HG02642 (cell line): ENCODE measurements around the gene EDN2.

ENCODE experiments used
- ATAC-seq: cut with Tn5 transposase; IDR thresholded peaks from one replicate; pipeline ENCODE4 v1.9.1; 2021; ENCODE audit warnings: mild to moderate bottlenecking; ENCODE audit not compliant: unreplicated experiment, poor library complexity

The EDN2 gene

DNA sequence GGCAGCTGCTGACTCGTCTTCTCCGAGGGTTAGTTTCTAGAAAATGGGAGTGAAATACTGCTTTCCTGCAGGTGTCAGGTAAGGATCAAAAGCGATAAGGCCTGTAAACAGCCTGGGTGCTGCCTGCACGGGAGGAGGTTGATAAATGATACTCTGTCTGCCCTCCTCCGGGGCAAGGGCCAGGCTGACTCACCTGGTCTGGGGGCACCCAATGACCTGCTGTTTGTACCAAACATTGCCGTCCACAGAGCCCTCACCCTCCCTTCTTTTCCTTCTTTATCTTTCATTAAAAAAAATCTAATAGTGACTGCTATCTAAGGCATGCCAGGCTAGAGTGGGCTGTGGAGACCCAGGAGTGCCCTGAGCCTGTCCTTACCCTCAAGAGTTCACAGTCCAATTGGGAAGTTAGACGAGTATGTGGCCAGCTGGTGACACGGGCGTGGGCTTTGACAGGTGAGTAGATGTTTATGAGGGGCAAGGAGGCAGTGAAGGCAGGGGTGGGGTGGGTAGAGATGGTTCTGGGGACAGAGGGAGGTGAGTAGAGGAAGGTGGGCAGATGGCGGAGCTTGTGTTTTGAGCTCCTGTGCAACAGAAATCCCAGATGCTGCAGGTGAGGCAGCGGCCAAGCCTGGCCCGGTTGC, 16.2 kb downstream of the EDN2 start:
- no peak for ATAC-seq

DNA sequence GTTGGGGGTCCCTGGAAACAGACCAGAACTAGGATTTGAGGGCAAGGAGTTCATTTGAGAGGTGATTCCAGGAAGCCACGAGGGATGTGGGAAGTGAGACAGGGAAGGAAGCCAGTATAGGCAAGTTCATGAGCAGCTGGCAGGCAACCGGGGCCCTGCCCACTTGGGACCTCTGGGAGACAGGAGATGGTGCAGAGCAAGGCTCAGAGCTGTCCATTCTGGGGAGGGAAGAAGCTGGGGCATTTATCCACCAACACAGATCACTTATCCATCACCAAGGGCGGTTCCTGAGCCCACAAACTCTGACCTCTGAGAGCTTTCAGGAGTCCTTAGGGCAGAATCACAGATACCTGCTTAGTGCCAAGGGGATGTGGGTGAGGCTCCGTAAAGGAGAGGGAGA, 16.8 kb downstream of the EDN2 start:
- ATAC-seq = no peak

DNA sequence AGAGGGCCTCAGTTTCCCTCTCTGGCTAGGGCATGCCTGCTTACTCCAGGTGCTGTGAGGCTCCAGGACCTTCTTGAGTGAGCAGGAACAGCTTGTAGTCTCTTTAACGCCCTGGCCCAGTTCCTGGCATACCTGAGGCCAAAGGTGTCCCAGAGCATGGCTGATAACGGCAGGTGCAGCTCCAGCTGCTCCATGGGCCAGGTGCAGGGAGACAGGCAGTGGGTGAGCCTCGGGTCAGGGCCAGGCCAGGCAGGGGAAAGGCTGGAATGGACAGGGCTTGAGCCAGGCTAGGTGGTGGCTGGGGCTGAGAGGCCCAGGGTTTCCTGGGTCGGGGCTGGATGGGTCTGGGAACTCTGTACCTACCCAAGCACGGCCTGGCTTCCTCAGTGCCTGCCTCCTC, 18.3 kb downstream of the EDN2 start:
- no peak for ATAC-seq

DNA sequence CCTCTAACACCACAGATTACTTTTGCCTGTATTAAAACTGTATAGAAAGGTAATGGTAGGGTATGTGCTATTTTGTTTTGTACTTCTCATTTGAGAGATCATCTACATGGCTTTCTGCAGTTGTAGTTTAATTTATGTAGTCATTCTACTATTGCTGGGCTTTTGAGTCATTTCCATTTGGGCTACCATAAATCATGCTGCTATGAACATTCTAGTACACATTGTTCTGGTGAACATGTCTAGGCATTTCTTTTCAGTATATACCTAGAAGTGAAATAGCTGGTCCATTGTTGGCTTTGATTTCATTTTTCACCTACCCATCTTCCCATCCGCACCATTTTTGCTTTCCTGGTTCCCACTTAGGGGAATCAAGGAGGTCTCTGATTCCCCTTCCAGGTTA, 18.7 kb downstream of the EDN2 start:
- ATAC-seq = no peak

DNA sequence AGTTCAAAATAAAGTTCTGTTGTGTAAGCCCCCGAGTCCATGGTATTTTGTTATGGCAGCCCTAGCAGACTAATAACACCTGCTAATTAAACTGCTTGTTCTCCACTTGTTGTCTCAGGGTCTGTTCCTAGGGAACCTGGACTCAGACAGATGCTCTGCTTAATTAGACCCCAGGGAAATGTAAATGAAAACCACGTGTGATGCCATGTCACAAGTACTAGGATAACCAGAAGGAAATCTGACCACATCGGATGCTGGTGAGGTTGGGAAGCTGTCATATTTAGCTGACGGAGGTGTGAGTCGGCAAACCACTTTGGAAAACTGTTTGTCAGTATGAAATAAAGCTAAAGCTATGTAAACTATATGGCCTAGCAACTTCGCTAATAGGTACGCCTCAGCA, 19.6 kb downstream of the EDN2 start:
- no peak for ATAC-seq

DNA sequence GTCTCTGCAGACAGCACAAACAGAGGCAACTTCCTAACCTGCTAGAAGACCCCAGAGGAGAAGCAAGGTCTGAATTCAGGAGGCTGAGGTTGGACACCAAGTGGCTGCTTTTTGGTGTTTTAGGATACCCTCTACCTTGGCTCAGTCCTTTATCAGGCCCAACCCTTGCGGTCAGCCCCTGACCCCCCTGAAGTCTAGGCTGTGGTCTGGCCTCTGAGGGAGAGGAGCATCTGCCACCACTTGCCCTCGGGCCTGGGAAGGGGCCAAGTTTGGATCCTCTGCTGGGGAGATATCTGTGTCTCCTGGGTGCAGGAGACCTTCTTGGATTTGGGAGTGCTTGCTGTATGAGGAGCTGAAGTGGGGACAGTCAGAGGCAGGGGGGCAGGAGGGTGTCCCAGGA, 21.0 kb downstream of the EDN2 start:
- ATAC-seq = no peak

DNA sequence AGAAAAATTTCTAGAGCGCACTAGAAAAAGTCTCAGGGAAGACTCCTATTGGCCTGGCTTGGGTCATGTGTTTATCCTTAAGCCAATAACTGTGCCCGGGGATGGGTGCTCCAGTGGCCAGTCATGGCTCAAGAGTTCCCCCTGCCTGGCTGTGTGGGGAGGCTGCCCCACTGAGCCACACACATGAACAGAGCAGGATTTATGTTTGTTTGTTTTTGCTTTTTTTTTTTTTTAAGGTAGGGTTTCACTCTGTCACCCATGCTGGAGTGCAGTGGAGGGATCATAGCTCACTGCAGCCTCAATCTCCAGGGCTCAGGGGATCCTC, 21.8 kb downstream of the EDN2 start:
- ATAC-seq = no peak

DNA sequence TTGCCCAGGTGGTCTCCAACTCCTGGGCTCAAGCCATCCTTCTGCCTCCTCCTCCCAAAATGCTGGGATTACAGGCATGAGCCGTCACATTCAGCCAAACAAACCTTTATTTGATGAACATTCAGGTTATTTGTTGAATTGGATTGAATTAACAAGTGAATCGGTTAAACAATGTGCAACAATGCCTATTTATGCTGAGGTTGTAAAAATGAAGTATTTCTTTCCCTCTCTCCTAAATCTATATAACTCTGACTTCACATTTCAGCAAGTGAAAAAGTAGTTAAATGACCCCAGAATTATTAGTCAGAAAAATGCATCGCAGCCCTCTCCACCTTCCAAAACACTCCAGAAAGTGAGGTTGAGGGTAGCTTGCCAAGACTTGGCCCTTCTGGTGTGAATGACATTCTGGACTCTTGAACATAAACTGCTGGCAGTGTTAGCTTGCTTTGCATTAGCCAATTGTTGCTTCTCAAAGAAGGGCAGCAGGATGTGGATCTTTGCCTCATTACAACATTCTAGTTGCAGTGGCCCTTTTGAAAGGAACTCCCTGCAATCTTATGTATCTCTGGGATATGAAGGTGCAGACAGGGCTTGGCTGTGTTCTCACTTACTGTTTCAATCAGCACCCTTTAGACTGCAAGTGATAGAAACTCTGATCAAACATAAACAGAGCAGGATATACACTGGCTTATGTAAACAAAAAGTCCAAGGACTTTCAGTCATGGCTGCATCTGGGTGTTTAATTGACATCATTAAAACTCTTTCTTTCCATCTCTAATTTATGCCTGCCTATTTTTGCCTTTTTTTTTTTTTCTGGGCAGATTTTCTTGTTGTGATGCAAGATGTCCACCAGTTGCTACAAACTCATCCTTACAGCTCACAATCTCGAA, 22.4 kb downstream of the EDN2 start:
- no peak for ATAC-seq

DNA sequence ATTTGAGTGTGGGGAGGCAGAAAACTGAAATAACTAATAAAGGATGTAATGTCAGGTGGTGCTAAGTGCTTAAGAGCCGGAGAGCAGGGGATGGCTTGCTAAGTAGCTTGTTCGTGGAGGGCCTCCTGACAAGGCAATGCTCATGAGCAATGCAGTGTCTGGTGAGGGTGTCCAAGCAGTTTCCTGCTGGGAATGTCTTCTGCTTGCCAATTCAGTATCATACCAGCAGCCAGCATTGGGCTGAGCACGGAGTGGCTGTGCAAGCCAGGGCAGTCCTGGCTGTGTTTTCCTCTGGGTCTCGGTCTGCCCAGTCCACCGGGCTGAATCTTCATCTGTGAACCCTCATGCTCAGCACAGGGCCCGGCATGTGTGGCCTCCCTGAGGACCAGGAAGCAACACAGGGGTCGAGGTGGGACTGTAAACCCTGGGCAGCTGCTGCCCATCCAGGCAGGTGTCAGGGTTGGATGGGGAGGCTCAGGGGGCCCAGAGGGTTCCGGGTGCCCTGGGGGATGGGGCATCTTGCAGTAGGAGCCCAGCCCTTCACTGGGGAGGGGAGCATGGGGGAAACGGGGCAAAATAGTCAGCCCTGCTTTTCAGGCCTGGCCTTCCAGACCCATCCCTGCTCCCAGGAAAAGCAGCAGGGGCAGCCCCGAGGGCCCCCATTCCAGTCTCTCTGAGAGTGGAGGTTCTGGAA, 27.5 kb downstream of the EDN2 start:
- no peak for ATAC-seq

DNA sequence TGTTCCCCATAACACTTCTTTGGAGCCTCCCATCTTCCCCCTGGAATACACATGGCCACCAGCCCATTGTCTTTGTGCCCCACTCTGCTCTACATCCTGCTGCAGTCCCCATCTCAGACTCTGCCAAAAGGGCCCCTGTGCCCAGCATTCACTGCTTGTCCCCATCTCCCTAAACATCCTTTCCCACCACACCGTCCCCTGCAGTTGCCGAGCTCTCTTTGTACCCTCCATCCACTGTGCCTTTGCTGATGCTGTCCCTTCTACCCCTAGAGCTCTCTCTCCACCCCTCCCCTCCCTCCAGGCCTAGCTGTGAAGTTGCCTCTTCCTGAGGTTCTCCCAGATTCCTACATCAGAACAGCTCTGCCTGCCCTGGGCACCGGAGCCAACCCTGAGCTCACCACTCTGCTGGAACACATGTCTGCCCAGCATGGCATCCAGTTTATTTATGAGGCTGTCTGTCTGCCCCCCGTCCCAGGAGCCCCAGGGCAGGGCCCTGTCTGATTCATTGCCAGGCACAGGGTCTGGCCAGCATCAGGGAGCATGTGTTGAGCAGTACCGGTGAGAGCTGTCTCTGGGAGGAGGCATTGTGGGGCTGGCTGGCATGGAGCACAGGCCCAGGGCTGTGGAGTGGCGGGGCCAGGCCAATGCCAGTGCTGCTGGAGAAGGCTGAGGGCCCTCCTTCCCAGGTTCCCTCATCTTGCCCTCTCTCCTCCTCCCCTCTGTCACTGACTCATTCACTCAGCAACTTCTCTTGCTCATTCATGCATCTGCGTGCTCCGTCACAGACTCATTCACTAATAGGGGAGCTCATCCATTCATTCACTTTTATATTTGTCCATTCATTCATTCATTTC, 28.8 kb downstream of the EDN2 start:
- ATAC-seq = no peak

DNA sequence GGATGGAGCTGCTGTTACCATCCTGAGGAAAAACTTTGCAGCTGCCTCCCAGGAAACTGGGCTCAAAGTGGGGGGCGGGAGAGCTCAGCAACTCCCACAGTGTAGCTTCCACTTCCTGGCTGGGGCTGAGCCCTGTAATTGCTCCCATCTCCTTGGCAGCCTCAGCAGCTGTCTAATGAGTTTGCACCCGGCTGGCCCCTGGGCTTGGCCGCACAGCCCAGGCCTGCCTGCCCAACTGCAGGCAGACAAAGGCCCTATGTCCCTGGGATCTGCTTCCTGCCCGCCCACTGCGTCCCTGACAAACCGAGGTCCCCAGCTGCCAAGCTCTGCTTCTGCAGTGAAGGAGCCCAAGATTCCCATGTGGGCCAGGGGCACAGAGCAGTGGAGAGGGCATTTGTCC, 30.1 kb downstream of the EDN2 start:
- ATAC-seq = no peak

DNA sequence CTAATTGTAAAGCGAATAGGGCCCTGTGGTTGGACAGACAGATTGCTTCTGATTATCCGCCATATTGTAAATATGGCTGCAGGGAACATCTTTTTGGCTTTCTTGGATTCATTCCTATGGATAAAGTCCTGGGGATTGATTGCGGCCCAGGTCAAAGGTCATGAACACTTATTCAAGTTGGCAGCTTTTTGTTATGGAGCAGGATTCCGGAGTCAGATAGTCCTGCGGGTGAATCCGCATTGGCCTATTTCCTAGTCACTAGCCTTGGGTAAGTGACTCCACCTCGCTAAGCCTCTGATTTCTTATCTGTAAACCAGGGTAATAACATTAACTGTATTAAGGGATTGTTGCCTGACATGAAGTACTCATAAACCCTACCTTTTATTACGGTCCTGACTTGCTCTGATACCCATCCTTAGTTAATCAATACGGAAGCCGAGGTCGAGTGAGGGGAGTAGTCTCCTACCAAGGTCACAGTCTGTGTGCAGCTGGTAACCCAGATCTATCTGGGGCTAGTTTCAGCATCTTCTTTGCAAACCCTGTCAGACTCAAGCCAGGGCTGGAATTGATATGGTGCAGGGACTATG, 31.7 kb downstream of the EDN2 start:
- ATAC-seq = no peak

DNA sequence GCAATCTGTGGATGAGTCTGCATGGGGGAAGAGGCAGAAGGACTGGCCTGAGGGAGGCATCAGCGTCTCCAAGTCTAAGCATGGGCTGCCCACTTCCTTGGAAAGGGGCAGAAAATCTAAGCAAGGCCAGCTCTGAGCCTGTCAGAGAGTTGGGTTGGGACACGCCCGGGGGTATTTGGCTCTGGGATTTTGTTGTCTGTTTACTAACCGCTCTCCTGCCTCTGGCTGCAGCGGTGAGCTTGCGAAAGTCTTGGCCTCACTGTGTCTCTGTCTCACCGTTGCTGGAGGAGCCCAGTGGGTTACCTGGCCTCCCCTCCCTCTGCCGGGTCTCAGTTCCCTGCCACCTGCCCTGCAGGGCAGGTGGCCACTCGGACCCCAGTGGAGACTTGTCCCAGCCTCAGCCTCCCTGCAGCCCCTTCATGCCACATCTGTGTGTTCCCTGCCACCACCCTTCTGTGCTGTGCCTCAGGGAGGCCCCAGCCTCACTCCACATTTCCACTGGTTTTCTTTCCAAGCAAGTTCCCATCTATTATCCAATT, 33.7 kb downstream of the EDN2 start:
- ATAC-seq = no peak

DNA sequence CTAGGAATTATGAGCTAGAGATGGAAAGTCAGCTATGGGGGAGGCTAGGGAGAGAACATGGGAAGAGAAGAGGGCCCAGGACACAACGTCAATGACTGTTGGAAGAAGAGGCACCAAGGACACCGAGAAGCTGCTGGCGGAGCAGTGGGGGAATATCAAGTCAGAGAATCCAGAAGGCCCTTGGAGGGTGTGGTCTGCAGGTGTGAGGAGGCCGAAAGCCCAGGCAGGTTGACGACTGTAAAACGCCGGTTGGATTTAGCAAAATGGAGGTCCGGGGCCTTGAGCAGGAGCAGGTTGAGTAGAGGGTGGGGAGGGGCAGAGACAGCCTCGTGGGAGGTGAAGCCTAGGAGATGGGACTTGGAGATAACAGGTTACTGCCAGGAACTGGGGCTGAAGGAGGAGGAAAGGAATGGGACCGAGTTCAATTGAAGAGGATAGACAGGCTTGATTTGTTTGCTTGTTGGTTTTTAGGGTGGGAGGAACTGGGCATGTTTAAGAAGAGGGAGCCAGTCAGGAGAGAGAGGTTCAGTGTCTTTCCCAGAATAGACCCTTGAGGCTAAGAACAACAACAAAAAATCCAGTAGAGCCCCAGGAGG, 35.1 kb downstream of the EDN2 start:
- ATAC-seq = no peak

DNA sequence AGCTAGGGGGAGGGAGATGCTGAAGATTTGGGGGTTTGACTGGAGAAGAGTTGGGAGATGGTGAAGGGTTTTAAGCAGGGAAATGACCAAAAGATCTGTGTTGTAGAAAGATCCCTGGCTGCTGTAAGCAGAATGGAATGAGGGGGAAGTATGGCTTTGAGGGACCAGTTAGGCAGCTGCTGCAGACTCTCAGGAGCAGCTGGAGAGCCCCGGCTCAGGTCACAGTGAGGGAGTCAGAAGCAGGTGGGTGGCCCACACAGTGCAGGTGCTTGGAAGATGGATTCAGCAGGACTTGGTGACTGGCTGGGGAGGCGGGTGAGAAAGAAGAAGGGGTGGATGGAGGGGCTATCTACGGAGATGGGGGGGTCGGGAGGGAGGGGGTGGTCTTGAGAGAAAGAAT, 35.7 kb downstream of the EDN2 start:
- ATAC-seq = no peak

DNA sequence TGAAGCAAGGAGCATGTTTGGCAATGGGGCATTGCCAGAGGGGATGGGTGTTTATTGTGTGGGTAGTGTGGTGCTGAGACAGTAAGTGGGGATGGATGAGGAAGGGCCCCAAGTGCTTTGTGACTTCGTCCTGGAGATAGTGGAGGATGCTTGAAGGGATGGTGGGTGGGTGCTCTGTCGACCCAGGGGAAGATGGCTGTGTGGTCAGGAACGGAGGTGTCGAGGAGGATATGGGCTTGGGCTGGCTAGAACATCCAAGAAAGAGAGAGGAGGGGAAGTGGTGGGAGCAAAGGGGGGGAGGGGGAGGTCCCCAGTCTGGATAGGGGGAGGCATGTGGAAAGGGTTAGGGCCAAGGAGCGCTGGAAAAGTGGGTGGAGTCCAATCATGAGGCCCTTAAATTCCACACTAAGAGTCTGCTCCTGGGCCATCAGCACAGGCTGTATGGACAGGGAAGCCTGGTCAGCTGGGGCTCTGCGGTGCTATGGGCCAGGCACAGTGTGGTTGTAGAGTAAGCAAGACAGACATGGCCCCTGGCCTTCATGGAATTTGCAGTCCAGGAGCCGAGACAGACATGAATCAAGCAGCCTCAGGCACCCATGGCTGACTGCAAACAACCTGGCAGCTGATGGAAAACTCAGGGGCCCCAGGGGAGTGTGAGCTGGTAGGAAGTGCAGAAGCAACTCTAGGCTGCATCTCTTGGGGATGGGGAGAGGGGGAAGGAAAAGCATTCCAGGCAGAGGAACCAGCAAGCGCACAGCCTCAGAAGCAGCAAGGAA, 36.3 kb downstream of the EDN2 start:
- ATAC-seq = no peak

DNA sequence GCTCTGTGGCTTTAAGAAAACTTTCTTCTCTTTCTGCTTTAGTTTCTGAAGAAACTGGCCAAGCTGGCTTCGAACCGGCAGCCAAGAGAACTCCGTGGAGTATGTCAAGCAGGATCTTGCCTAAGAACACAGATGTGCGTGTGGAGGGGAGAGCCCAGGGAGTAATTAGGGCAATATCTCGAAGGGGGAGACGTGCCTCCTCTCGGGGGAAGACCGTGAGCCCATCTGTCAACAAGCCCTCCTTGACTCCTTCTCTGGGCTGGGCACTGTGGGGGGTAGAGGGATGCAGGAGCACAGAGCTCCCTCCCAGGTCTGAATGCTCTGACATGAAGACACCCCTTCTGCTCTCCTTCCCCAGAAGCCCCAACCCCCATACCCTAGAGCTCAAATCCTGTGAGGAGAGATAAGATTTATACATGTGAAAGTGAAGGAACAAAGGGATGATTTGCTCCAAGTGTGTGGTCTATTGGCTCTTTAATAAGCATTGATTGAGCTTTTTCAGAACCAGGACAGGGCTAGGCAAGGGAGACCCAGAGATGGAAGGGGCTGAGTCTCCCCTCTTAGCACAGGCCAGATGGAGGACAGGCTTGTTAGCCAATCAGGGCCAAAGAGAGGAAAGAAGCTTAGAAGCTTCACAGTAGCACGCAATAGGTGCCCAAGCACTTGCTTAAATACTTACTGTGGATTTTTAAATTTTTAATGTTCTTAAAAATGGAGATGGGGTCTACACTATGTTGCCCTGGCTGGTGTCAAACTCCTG, 37.5 kb downstream of the EDN2 start:
- ATAC-seq = no peak

DNA sequence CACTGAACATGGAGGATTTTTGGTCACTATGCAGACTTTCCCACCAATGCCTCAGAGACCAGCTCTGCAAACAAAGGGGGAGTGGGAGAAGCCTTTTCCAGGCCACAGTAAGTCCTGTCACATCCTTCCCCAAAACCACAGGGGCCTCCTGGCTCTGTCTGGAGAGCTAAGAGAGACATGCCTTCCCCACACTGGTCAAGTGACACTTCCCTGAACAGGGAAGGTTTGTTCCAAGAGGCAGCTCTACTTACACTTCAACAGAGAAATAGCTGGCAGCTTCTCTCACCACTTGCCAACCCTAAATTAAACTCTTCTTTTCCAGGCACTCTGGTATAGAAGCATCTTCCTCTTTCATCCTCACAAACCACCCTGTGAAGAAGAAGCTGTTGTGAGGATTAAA, 39.7 kb downstream of the EDN2 start:
- no peak for ATAC-seq
